Muscle layer of colon (tissue), 2 donors: ENCODE data around the gene FXN.
"Not testable (repeated sequence)": the region's sequence is repeated elsewhere in the genome, so short reads cannot be mapped to it uniquely, and the experiment has no call there.

Experiments
- H3K27ac ChIP-seq: one replicate; pipeline ENCODE4 v1.7.0; 2013; ENCODE audit warnings: low read depth, mild to moderate bottlenecking, low read length, moderate library complexity
- H3K27me3 ChIP-seq, 2 donors: one replicate each; pipeline ENCODE4 v1.7.0; 2013; ENCODE audit warnings: low read length in 2 of 2, mild to moderate bottlenecking in 2 of 2; ENCODE audit not compliant: insufficient read depth in 2 of 2, control insufficient read depth in 1 of 2
- H3K36me3 ChIP-seq: one replicate; pipeline ENCODE4 v1.7.0; 2013; ENCODE audit warnings: mild to moderate bottlenecking, low read length; ENCODE audit not compliant: insufficient read depth
- H3K4me1 ChIP-seq: one replicate; pipeline ENCODE4 v1.7.0; 2013; ENCODE audit warnings: mild to moderate bottlenecking, low read length; ENCODE audit not compliant: insufficient read depth
- H3K4me3 ChIP-seq, 2 donors: one replicate each; pipeline ENCODE4 v1.7.0; 2013; ENCODE audit warnings: low read length in 2 of 2, low read depth in 1 of 2, mild to moderate bottlenecking in 1 of 2, moderate library complexity in 1 of 2
- H3K9ac ChIP-seq: one replicate; pipeline ENCODE4 v1.7.0; 2013; ENCODE audit warnings: low read length
- H3K9me3 ChIP-seq: one replicate; pipeline ENCODE4 v1.7.0; 2013; ENCODE audit warnings: mild to moderate bottlenecking, low read length
- donor health status: abdominal sarcoma.
- donor health status: Adenocarcinoma of cecum.

FXN gene

GRCh38 chr9:69049094-69049493 lies 13.5 kb downstream of the FXN start:
- H3K36me3 ChIP-seq = peaks cover 18% of the 10 kb centered on the region
- no peaks in the 10 kb centered on the region for H3K27me3 ChIP-seq
- peaks cover 9% of the 10 kb centered on the region for H3K4me1 ChIP-seq
- no peak overlapping the region for H3K9ac ChIP-seq
- H3K9me3 ChIP-seq = no peaks in the 10 kb centered on the region
- no peak overlapping the region for H3K27ac ChIP-seq
- H3K4me3 ChIP-seq = no peak overlapping the region

DNA sequence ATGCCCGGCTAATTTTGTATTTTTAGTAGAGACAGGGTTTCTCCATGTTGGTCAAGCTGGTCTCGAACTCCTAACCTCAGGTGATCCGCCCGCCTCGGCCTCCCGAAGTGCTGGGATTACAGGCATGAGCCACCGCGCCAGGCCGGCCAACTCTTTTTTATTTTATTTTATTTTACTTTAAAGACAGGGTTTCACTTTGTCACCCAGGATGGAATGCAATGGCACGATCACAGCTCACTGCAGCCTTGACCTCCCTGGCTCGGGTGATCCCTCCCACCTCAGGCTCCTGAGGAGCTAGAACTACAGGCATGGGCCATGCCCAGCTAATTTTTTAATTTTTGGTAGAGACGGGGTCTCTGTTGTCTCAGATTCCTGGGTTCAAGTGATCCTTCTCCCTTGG lies 15.4 kb downstream of the FXN start:
- not testable (repeated sequence) for H3K27me3 ChIP-seq, H3K27ac ChIP-seq, H3K9me3 ChIP-seq, H3K9ac ChIP-seq, H3K4me3 ChIP-seq, H3K4me1 ChIP-seq
- H3K36me3 ChIP-seq = peaks cover 26% of the 10 kb centered on the region

- Histone ChIP-seq H3K9me3 (no peaks in the 10 kb centered on the region), H3K36me3 (peaks cover 20% of the 10 kb centered on the region), H3K9ac (no peak overlapping the region), H3K27me3 (no peaks in the 10 kb centered on the region), H3K27ac (no peak overlapping the region), H3K4me3 (no peak overlapping the region), H3K4me1 (no peaks in the 10 kb centered on the region)
Observed at GRCh38 chr9:69054989-69055388, 19.4 kb downstream of the FXN start.

- H3K4me3 ChIP-seq = no peak overlapping the region
- no peak overlapping the region for H3K9ac ChIP-seq
- no peaks in the 10 kb centered on the region for H3K4me1 ChIP-seq
- H3K36me3 ChIP-seq = peaks cover 20% of the 10 kb centered on the region
- no peaks in the 10 kb centered on the region for H3K9me3 ChIP-seq
- no peak overlapping the region for H3K27ac ChIP-seq
- no peaks in the 10 kb centered on the region for H3K27me3 ChIP-seq
Observed at GRCh38 chr9:69056191-69056815, 20.8 kb downstream of the FXN start.

GRCh38 chr9:69058101-69058500 lies 22.5 kb downstream of the FXN start:
- Histone ChIP-seq H3K27ac (no peak overlapping the region), H3K9ac (no peak overlapping the region), H3K9me3 (no peaks in the 10 kb centered on the region)

DNA sequence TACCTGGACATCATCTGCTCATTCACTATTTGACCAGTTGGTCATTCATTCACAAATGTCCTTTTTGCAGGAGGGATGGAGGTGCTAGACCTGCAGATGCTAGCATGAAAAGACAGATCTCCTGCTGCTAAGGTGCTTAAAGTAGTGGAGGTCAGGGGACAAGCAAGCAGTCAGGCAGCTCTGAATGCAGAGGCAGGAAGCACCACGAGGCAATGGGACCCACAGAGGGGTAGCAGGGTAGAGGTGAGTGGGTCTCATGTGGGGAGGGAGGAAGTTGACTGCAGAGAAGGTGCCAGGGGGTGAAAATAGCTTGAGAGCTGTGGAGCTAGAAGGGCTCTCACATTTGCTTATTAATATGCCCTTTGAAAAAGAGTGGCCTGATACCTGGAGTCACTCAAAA lies 25.2 kb downstream of the FXN start:
- Histone ChIP-seq H3K4me3 (no peak overlapping the region), H3K36me3 (peaks cover 23% of the 10 kb centered on the region), H3K9me3 (no peaks in the 10 kb centered on the region), H3K9ac (no peak overlapping the region), H3K4me1 (no peaks in the 10 kb centered on the region), H3K27ac (no peak overlapping the region), H3K27me3 (no peaks in the 10 kb centered on the region)

More at GRCh38 chr9:69058101-69058500, 22.5 kb downstream of the FXN start:
- no peaks in the 10 kb centered on the region for H3K4me1 ChIP-seq
- H3K27me3 ChIP-seq = no peaks in the 10 kb centered on the region
- H3K4me3 ChIP-seq = no peak overlapping the region
- H3K36me3 ChIP-seq = peaks cover 20% of the 10 kb centered on the region

DNA sequence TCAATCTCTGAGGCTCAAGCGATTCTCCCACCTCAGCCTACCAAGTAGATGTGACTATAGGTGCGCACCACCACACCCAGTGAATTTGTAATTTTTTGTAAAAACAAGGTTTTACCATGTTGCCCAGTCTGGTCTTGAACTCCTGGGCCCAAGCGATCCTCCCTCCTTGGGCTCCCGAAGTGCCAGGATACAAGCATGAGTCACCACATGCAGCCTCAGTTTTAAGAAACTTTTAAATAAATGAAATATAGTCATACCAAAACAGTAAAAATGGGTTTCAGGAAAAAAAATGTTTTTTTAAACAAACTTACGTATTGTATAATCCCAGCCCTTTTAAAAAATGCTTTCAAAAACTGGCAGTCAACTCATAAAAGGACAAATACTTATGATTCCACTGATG lies 26.6 kb downstream of the FXN start:
- Histone ChIP-seq H3K36me3 (peaks cover 22% of the 10 kb centered on the region), H3K4me1 (no peaks in the 10 kb centered on the region), H3K27me3 (no peaks in the 10 kb centered on the region), H3K9ac (no peak overlapping the region), H3K27ac (no peak overlapping the region), H3K4me3 (no peak overlapping the region), H3K9me3 (no peaks in the 10 kb centered on the region)

DNA sequence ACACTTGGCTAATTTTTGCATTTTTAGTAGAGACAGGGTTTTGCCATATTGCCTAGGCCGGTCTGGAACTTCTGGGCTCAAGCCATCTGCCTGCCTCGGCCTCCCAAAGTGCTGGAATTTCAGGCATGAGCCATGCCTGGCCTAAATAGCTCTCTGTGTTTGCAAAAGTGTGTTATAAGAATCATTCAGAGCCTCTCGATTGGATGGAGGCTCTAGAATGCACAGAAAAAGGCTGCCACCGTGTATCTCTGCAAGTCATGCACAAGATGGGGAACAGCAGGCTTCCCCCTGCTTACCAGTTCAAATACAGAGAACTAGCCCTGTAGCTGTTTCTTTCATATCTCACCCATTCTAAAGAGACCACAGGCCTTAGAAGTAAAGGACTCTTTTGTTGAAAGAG lies 28.3 kb downstream of the FXN start:
- Histone ChIP-seq H3K9me3 (no peaks in the 10 kb centered on the region), H3K4me1 (no peaks in the 10 kb centered on the region), H3K27ac (no peak overlapping the region), H3K4me3 (no peak overlapping the region), H3K27me3 (no peaks in the 10 kb centered on the region), H3K36me3 (peaks cover 27% of the 10 kb centered on the region), H3K9ac (no peak overlapping the region)

- Histone ChIP-seq H3K36me3 (peaks cover 27% of the 10 kb centered on the region), H3K27ac (no peak overlapping the region), H3K9me3 (no peaks in the 10 kb centered on the region), H3K4me3 (no peak overlapping the region), H3K4me1 (no peaks in the 10 kb centered on the region), H3K27me3 (no peaks in the 10 kb centered on the region), H3K9ac (no peak overlapping the region)
Observed at GRCh38 chr9:69065660-69066059, 30.1 kb downstream of the FXN start.

GRCh38 chr9:69066955-69067354 lies 31.4 kb downstream of the FXN start:
- Histone ChIP-seq H3K27me3 (no peaks in the 10 kb centered on the region), H3K4me1 (no peaks in the 10 kb centered on the region), H3K4me3 (no peak overlapping the region), H3K9ac (no peak overlapping the region), H3K9me3 (no peaks in the 10 kb centered on the region), H3K36me3 (peaks cover 27% of the 10 kb centered on the region), H3K27ac (no peak overlapping the region)

GRCh38 chr9:69070201-69070600 lies 34.6 kb downstream of the FXN start:
- Histone ChIP-seq H3K9ac (no peak overlapping the region), H3K27me3 (no peaks in the 10 kb centered on the region), H3K9me3 (no peaks in the 10 kb centered on the region), H3K4me3 (no peak overlapping the region), H3K4me1 (no peaks in the 10 kb centered on the region), H3K27ac (no peak overlapping the region), H3K36me3 (peaks cover 23% of the 10 kb centered on the region)

- H3K9me3 ChIP-seq = no peaks in the 10 kb centered on the region
- H3K4me1 ChIP-seq = no peaks in the 10 kb centered on the region
- H3K27ac ChIP-seq = no peak overlapping the region
- H3K9ac ChIP-seq = no peak overlapping the region
- H3K27me3 ChIP-seq = no peaks in the 10 kb centered on the region
- H3K36me3 ChIP-seq = peaks cover 16% of the 10 kb centered on the region
- H3K4me3 ChIP-seq = no peak overlapping the region
Observed at GRCh38 chr9:69071059-69071458, 35.5 kb downstream of the FXN start.
